Endothelial cell of umbilical vein (primary cell): ENCODE data around the gene MAP3K4. TPM values are rescaled to one million over a fixed set of nuclear protein-coding genes. Genes with fewer than 3 reads are reported as not detected.

Experiments
- BruUV-seq: library from RNA; stranded (reverse); fragments of 400-500 nt; replicated peaks from 2 replicates; lab custom pipeline; 2021; lab: Mats Ljungman, UMichigan
- CTCF ChIA-PET: fragments of 300-600, 350-600 bp; sonication (Branson Sonifier 250); formaldehyde crosslinking; loops from one replicate; lab custom pipeline; 2021; ENCODE audit warnings: antibody characterized with exemption, inconsistent platforms; lab: Charles Lee
- POLR2A ChIA-PET: fragments of 300-600, 350-600 bp; sonication (Branson Sonifier 250); formaldehyde crosslinking; loops from one replicate; lab custom pipeline; 2021; ENCODE audit warnings: antibody characterized with exemption, inconsistent platforms; lab: Charles Lee
- DNase-seq: peaks from one replicate; pipeline ENCODE4 v3.0.0-alpha.2; 2011; ENCODE audit warnings: low read depth, low spot score
- FAIRE-seq: peaks from 2 replicates; lab custom pipeline; 2011; peaks lifted over from hg19 to GRCh38; lab: Jason Lieb, UNC
- H2AFZ ChIP-seq: 2 replicates; pipeline ENCODE4 v1.6.0; 2012; ENCODE audit warnings: low read depth, low read length, control low read depth, inconsistent platforms
- H3K27ac ChIP-seq: 2 replicates; pipeline ENCODE4 v1.5.1; 2011; ENCODE audit warnings: low read depth, mild to moderate bottlenecking, control low read depth, low read length, moderate library complexity; ENCODE audit not compliant: insufficient read depth
- H3K27me3 ChIP-seq, 2 experiments: 2 replicates each; pipeline versions ENCODE4 v1.6.0 to v1.6.1; 2011; ENCODE audit warnings: low read length in 2 of 2, mixed read lengths in 1 of 2; ENCODE audit not compliant: control insufficient read depth in 2 of 2, insufficient read depth in 2 of 2
- H3K36me3 ChIP-seq, 2 experiments: 2 replicates in 1 of 2; 3 replicates in 1 of 2; pipeline ENCODE4 v1.5.1; 2011; ENCODE audit warnings: low read length in 2 of 2, mild to moderate bottlenecking in 1 of 2, moderate library complexity in 1 of 2; ENCODE audit not compliant: control insufficient read depth in 2 of 2, insufficient read depth in 2 of 2; ENCODE audit errors: extremely low read depth in 1 of 2
- H3K4me1 ChIP-seq: 3 replicates; pipeline ENCODE4 v1.5.1; 2011; ENCODE audit warnings: mild to moderate bottlenecking, low read length; ENCODE audit not compliant: control insufficient read depth, insufficient read depth; ENCODE audit errors: extremely low read depth
- H3K4me2 ChIP-seq: 2 replicates; pipeline ENCODE4 v1.6.1; 2011; ENCODE audit warnings: low read length, control low read depth, mixed read lengths; ENCODE audit not compliant: insufficient read depth
- H3K4me3 ChIP-seq, 3 experiments: fragments of 200-600 bp in 1 of 3; sonication (generic), shearing (Covaris generic) in 1 of 3; replicated peaks in 1 of 3; 2 replicates each; pipeline ENCODE4 v1.5.1; 2011 to 2016; ENCODE audit warnings: control low read depth in 3 of 3, low read length in 3 of 3, mild to moderate bottlenecking in 2 of 3, inconsistent platforms in 1 of 3, low read depth in 1 of 3, moderate library complexity in 1 of 3; ENCODE audit not compliant: insufficient read depth in 1 of 3
- H3K79me2 ChIP-seq: 2 replicates; pipeline ENCODE4 v1.6.0; 2012; ENCODE audit warnings: low read length, inconsistent platforms; ENCODE audit not compliant: control insufficient read depth, insufficient read depth
- H3K9ac ChIP-seq: replicated peaks from 2 replicates; pipeline ENCODE3; 2011; ENCODE audit warnings: low read length, control low read depth; ENCODE audit not compliant: insufficient read depth; ENCODE audit errors: extremely low read depth
- H3K9me1 ChIP-seq: replicated peaks from 3 replicates; pipeline ENCODE4 v1.6.0; 2011; ENCODE audit warnings: mild to moderate bottlenecking, low read length; ENCODE audit not compliant: control insufficient read depth, insufficient read depth; ENCODE audit errors: extremely low read depth
- H3K9me3 ChIP-seq: replicated peaks from 2 replicates; pipeline ENCODE4 v1.5.1; 2012; ENCODE audit warnings: low read length, inconsistent platforms; ENCODE audit not compliant: control insufficient read depth, insufficient read depth
- H4K20me1 ChIP-seq: replicated peaks from 2 replicates; pipeline ENCODE3; 2011; ENCODE audit warnings: mild to moderate bottlenecking, low read length; ENCODE audit not compliant: control insufficient read depth, insufficient read depth; ENCODE audit errors: extremely low read depth
- EZH2 ChIP-seq: IDR thresholded peaks from 2 replicates; pipeline ENCODE4 v1.6.1; 2012; ENCODE audit warnings: borderline replicate concordance, low read depth, mild to moderate bottlenecking, moderate library complexity, low read length, inconsistent platforms; ENCODE audit not compliant: severe bottlenecking
- FOS ChIP-seq: IDR thresholded peaks from 2 replicates; pipeline ENCODE4 v1.6.1; 2011; ENCODE audit warnings: mild to moderate bottlenecking, low read length, moderate library complexity, borderline replicate concordance; ENCODE audit not compliant: insufficient read depth
- GATA2 ChIP-seq: IDR thresholded peaks from 2 replicates; pipeline ENCODE4 v1.7.0; 2011; ENCODE audit warnings: low read depth, mild to moderate bottlenecking, moderate library complexity, mixed read lengths, low read length; ENCODE audit not compliant: insufficient read length, insufficient read depth
- JUN ChIP-seq: IDR thresholded peaks from 2 replicates; pipeline ENCODE4 v1.6.1; 2011; ENCODE audit warnings: borderline replicate concordance, low read depth; ENCODE audit not compliant: insufficient read length, insufficient read depth
- MYC ChIP-seq: IDR thresholded peaks from one replicate; pipeline ENCODE4 v1.6.1; 2011; ENCODE audit warnings: mild to moderate bottlenecking, low read depth, low read length
- POLR2A ChIP-seq: IDR thresholded peaks from 2 replicates; pipeline ENCODE4 v1.6.1; 2012; ENCODE audit warnings: low read depth, mild to moderate bottlenecking, control low read depth, low read length
- POLR2AphosphoS5 ChIP-seq: IDR thresholded peaks from 2 replicates; pipeline ENCODE4 v1.6.1; 2012; ENCODE audit warnings: low read depth, mild to moderate bottlenecking, control low read depth, low read length, moderate library complexity; ENCODE audit not compliant: insufficient read depth
- dilution Hi-C: fragments of 300-500 bp; cut with MboI; formaldehyde crosslinking; loops from one replicate; pipeline ENCODE4 v1.15.0; 2019; ENCODE audit warnings: low sequenced_read_pairs; ENCODE audit not compliant: extremely low pct_ligation_motif_present
- intact Hi-C: fragments of 100-400 bp; cut with micrococcal nuclease; formaldehyde crosslinking; loops from one replicate; pipeline ENCODE4 v1.10.0; 2022
- polyA plus RNA-seq, 4 experiments: library from polyadenylated mRNA; depleted of rRNA in 3 of 4; stranded (reverse) in 3 of 4; unstranded in 1 of 4; fragments of >200 nt; gene quantifications; 2 replicates each; pipeline versions ENCODE4 v1.2.1 to v1.2.3, GENCODE V29; 2011 to 2012; ENCODE audit warnings: missing spikeins in 1 of 4
- total RNA-seq: library from RNA; stranded (reverse); gene quantifications from 2 replicates; pipeline ENCODE4 v1.2.3, GENCODE V29; 2021
- TF ChIP-seq, protein P1 (sequence below), 2 donors: IDR thresholded peaks; 1 replicate in 1 of 2; 2 replicates in 1 of 2; pipeline ENCODE4 v1.5.1; 2011; ENCODE audit warnings: low read length in 2 of 2, mild to moderate bottlenecking in 2 of 2, moderate library complexity in 2 of 2, control low read depth in 1 of 2, inconsistent platforms in 1 of 2, low read depth in 1 of 2; ENCODE audit not compliant: insufficient read depth in 1 of 2; ENCODE audit errors: extremely low read depth in 1 of 2
- TF ChIP-seq, protein P2 (sequence below): IDR thresholded peaks from 2 replicates; pipeline ENCODE4 v1.6.1; 2011; ENCODE audit not compliant: insufficient read depth, insufficient read length

Gene MAP3K4
- total and polyA plus RNA-seq, 2 donors (not counting 3 experiments of a cell fraction or from before 2014, with no cell fraction given): 10.8 to 42.3 TPM

DNA sequence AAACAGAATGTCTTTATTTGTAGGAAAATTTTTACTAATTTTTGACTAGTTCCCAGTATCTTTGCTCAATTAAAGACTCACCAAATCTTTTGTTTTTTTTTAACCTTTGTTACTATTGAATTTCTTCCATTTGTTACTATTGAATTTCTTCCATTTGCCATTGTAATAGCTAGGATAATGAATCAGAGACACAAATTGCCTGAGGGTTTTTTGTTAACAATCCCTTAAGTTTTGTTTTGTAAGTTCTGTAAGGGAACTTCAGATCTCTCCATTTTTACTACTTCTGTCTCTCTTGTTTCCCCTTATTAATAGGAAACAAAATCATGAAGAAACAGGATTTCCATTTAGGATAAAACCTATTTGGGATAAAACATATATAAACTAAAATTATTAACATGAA lies 104.3 kb downstream of the MAP3K4 start:
- Histone ChIP-seq H3K9me3 (no peaks in the 10 kb centered on the region), H3K9me1 (no peaks in the 10 kb centered on the region), H3K4me1 (no peaks in the 10 kb centered on the region), H3K4me2 (no peak overlapping the region), H3K27me3 (no peaks in the 10 kb centered on the region), H3K9ac (no peak overlapping the region), H3K79me2 (no peaks in the 10 kb centered on the region), H2AFZ (no peak overlapping the region), H3K36me3 (peaks cover 3 to 16% of the 10 kb centered on the region in 2 experiments), H3K4me3 (no peak overlapping the region), H4K20me1 (no peaks in the 10 kb centered on the region), H3K27ac (no peak overlapping the region)
- DNase-seq (no peak), FAIRE-seq (no peak)
- no TSS peak for BruUV-seq
- ChIA-PET POLR2A (no interaction called here), CTCF (no interaction called here)
- intact Hi-C loops: no loop called here
- no peak for TF ChIP-seq EZH2
- no peak for TF ChIP-seq JUN
- no peak for TF ChIP-seq POLR2AphosphoS5
- TF ChIP-seq FOS: no peak
- TF ChIP-seq GATA2: no peak
- no peak for TF ChIP-seq MYC
- TF ChIP-seq, protein P1, sequence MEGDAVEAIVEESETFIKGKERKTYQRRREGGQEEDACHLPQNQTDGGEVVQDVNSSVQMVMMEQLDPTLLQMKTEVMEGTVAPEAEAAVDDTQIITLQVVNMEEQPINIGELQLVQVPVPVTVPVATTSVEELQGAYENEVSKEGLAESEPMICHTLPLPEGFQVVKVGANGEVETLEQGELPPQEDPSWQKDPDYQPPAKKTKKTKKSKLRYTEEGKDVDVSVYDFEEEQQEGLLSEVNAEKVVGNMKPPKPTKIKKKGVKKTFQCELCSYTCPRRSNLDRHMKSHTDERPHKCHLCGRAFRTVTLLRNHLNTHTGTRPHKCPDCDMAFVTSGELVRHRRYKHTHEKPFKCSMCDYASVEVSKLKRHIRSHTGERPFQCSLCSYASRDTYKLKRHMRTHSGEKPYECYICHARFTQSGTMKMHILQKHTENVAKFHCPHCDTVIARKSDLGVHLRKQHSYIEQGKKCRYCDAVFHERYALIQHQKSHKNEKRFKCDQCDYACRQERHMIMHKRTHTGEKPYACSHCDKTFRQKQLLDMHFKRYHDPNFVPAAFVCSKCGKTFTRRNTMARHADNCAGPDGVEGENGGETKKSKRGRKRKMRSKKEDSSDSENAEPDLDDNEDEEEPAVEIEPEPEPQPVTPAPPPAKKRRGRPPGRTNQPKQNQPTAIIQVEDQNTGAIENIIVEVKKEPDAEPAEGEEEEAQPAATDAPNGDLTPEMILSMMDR (IDR thresholded peaks at IDR 0.05; ENCODE audit: extremely low read depth in 1 of 2, insufficient read depth in 1 of 2, low read depth in 1 of 2, low read length in 2 of 2): no peak
- TF ChIP-seq POLR2A: no peak
- TF ChIP-seq, protein P2, sequence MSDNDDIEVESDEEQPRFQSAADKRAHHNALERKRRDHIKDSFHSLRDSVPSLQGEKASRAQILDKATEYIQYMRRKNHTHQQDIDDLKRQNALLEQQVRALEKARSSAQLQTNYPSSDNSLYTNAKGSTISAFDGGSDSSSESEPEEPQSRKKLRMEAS: no peak
- dilution Hi-C loops: no loop called here
